ENCODE data around the gene FAM193B. TPM values are rescaled to one million over a fixed set of nuclear protein-coding genes. Genes with fewer than 3 reads are reported as not detected.

The FAM193B gene
- total RNA-seq, 1 experiment from 2014 or later = 33.8 TPM

- Histone ChIP-seq H3K36me3 (peaks cover 12% of the 10 kb centered on the region), H3K4me1 (peaks cover 37% of the 10 kb centered on the region), H3K9me3 (replicated peaks) (no peaks in the 10 kb centered on the region), H3K4me3 (peak overlapping the region; percentile 76), H3K27ac (peak overlapping the region; percentile 90), H3K27me3 (no peaks in the 10 kb centered on the region)
- DNase-seq = peak; percentile 92 to 93
Observed at GRCh38 chr5:177496727-177497291, 57.6 kb downstream of the FAM193B start.

GRCh38 chr5:177496070-177496726 is 58.2 kb downstream of the FAM193B start:
- Histone ChIP-seq H3K27ac (peak overlapping the region; percentile 90), H3K27me3 (no peaks in the 10 kb centered on the region), H3K4me1 (peaks cover 37% of the 10 kb centered on the region), H3K36me3 (peaks cover 14% of the 10 kb centered on the region), H3K4me3 (peak overlapping the region; percentile 76), H3K9me3 (replicated peaks) (no peaks in the 10 kb centered on the region)
- peak; percentile 51 to 62 for DNase-seq

- peak; percentile 91 to 93 for DNase-seq
- H3K27ac ChIP-seq = peak overlapping the region; percentile 90
- H3K4me3 ChIP-seq = peak overlapping the region; percentile 76
- H3K9me3 ChIP-seq (replicated peaks) = no peaks in the 10 kb centered on the region
- H3K36me3 ChIP-seq = peaks cover 20% of the 10 kb centered on the region
- no peaks in the 10 kb centered on the region for H3K27me3 ChIP-seq
- H3K4me1 ChIP-seq = peaks cover 33% of the 10 kb centered on the region
Observed at GRCh38 chr5:177495243-177496060, 58.9 kb downstream of the FAM193B start.

GRCh38 chr5:177494346-177495195 is 59.8 kb downstream of the FAM193B start:
- H3K4me3 ChIP-seq = peak overlapping the region; percentile 76
- DNase-seq = peak; percentile 90 to 96
- H3K36me3 ChIP-seq = peaks cover 29% of the 10 kb centered on the region
- H3K27ac ChIP-seq = peak overlapping the region; percentile 90
- peaks cover 30% of the 10 kb centered on the region for H3K4me1 ChIP-seq
- no peaks in the 10 kb centered on the region for H3K9me3 ChIP-seq (replicated peaks)
- H3K27me3 ChIP-seq = no peaks in the 10 kb centered on the region

GRCh38 chr5:177493795-177494345 is 60.5 kb downstream of the FAM193B start:
- DNase-seq = no peak
- Histone ChIP-seq H3K9me3 (replicated peaks) (no peaks in the 10 kb centered on the region), H3K4me1 (peaks cover 30% of the 10 kb centered on the region), H3K27me3 (no peaks in the 10 kb centered on the region), H3K27ac (peak overlapping the region; percentile 90), H3K36me3 (peaks cover 36% of the 10 kb centered on the region), H3K4me3 (no peak overlapping the region)

GRCh38 chr5:177492841-177493240 is 61.5 kb downstream of the FAM193B start:
- H3K36me3 ChIP-seq = peaks cover 43% of the 10 kb centered on the region
- peaks cover 22% of the 10 kb centered on the region for H3K4me1 ChIP-seq
- H3K4me3 ChIP-seq = no peak overlapping the region
- no peaks in the 10 kb centered on the region for H3K27me3 ChIP-seq
- no peaks in the 10 kb centered on the region for H3K9me3 ChIP-seq (replicated peaks)
- no peak overlapping the region for H3K27ac ChIP-seq
- no peak for DNase-seq

- Histone ChIP-seq H3K27me3 (no peaks in the 10 kb centered on the region), H3K4me3 (no peak overlapping the region), H3K36me3 (peaks cover 50% of the 10 kb centered on the region), H3K9me3 (replicated peaks) (no peaks in the 10 kb centered on the region), H3K4me1 (peaks cover 22% of the 10 kb centered on the region), H3K27ac (no peak overlapping the region)
- DNase-seq = no peak
Observed at GRCh38 chr5:177491983-177492746, 62.2 kb downstream of the FAM193B start.

- peaks cover 22% of the 10 kb centered on the region for H3K4me1 ChIP-seq
- H3K9me3 ChIP-seq (replicated peaks) = no peaks in the 10 kb centered on the region
- H3K36me3 ChIP-seq = peaks cover 53% of the 10 kb centered on the region
- H3K27me3 ChIP-seq = no peaks in the 10 kb centered on the region
- no peak overlapping the region for H3K27ac ChIP-seq
- no peak overlapping the region for H3K4me3 ChIP-seq
- no peak for DNase-seq
Observed at GRCh38 chr5:177491429-177491945, 62.9 kb downstream of the FAM193B start.

- H3K27ac ChIP-seq = no peak overlapping the region
- H3K4me1 ChIP-seq = peaks cover 21% of the 10 kb centered on the region
- no peak for DNase-seq
- H3K9me3 ChIP-seq (replicated peaks) = no peaks in the 10 kb centered on the region
- no peaks in the 10 kb centered on the region for H3K27me3 ChIP-seq
- peaks cover 53% of the 10 kb centered on the region for H3K36me3 ChIP-seq
- no peak overlapping the region for H3K4me3 ChIP-seq
Observed at GRCh38 chr5:177490992-177491391, 63.4 kb downstream of the FAM193B start.

GRCh38 chr5:177490311-177490991 is 63.9 kb downstream of the FAM193B start:
- Histone ChIP-seq H3K4me3 (no peak overlapping the region), H3K4me1 (peaks cover 16% of the 10 kb centered on the region), H3K9me3 (replicated peaks) (no peaks in the 10 kb centered on the region), H3K36me3 (peaks cover 53% of the 10 kb centered on the region), H3K27ac (no peak overlapping the region), H3K27me3 (no peaks in the 10 kb centered on the region)
- no peak for DNase-seq

GRCh38 chr5:177489119-177489716 is 65.1 kb downstream of the FAM193B start:
- H3K27me3 ChIP-seq = no peaks in the 10 kb centered on the region
- H3K9me3 ChIP-seq (replicated peaks) = no peaks in the 10 kb centered on the region
- DNase-seq = no peak
- H3K4me1 ChIP-seq = peaks cover 10% of the 10 kb centered on the region
- no peak overlapping the region for H3K27ac ChIP-seq
- no peak overlapping the region for H3K4me3 ChIP-seq
- H3K36me3 ChIP-seq = peaks cover 56% of the 10 kb centered on the region

GRCh38 chr5:177487975-177488374 is 66.4 kb downstream of the FAM193B start:
- Histone ChIP-seq H3K27ac (no peak overlapping the region), H3K4me3 (no peak overlapping the region), H3K27me3 (no peaks in the 10 kb centered on the region), H3K4me1 (peaks cover 7% of the 10 kb centered on the region), H3K36me3 (peaks cover 62% of the 10 kb centered on the region), H3K9me3 (replicated peaks) (no peaks in the 10 kb centered on the region)
- no peak for DNase-seq

GRCh38 chr5:177487144-177487543 is 67.2 kb downstream of the FAM193B start:
- no peak for DNase-seq
- no peak overlapping the region for H3K27ac ChIP-seq
- peaks cover 58% of the 10 kb centered on the region for H3K36me3 ChIP-seq
- no peak overlapping the region for H3K4me3 ChIP-seq
- peaks cover 7% of the 10 kb centered on the region for H3K4me1 ChIP-seq
- H3K27me3 ChIP-seq = no peaks in the 10 kb centered on the region
- no peaks in the 10 kb centered on the region for H3K9me3 ChIP-seq (replicated peaks)

Measured in SJCRH30 (cell line).